CD4-positive, alpha-beta T cell treated with Interleukin-17A for 4 hours (primary cell): ENCODE measurements around the gene CFAP206.
"Not testable (repeated sequence)": the region's sequence is repeated elsewhere in the genome, so short reads cannot be mapped to it uniquely, and the experiment has no call there.

Source experiments
- DNase-seq: peaks from one replicate; pipeline ENCODE4 v3.0.0-alpha.2; 2020; ENCODE audit warnings: mixed read lengths

The CFAP206 gene

DNA sequence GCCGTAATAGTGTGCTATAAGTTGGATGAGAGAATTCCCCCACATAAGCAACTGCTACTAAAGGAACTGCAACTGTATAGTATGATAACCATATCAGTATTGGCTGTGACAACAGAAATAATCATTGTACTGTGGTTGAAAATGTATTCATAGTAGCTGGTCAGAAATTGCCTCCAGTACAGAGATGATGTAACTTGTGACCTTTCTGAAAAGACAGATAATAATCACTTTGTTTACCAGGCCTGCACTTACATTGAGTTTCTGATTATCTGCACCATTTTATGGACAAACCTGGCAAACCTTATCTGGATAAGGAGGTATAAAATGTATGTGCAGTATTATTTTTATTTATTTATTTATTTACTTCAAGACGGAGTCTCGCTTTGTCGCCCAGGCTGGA, 19.0 kb downstream of the CFAP206 start:
- no peak for DNase-seq

DNA sequence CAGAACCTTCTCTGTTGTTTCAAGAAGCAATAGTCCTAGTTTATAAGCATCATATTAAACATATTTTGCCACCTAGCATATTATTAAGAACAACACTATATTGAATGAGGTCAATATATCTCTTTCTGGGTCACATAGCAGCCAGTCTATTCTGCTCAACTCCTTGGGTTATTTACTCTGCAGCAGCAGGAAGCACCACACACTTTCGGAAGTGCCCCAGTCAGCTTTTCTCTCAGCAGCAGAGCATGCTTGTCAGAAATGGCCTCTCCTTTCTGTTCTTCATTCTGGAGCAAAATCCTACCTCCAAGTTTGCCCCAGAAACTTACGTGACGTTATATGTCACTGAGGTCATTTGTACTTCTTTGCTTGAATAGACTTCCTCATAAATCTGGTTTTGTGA, 22.7 kb downstream of the CFAP206 start:
- no peak for DNase-seq

DNA sequence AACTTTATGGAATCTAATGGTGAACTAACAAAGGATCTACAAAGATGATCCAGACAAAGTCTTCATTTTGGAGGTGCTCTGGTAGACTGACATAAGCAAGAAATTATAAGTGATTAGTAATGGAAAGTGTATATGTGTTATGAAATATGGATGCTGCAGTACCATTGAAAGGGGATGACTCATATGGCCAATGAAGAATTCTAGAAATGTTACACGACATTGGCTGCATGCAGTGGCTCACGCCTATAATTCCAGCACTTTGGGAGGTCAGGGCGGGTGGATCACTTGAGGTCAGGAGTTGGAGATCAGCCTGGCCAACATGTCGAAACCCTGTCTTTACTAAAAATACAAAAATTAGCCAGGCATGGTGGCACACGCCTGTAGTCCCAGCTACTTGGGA, 23.5 kb downstream of the CFAP206 start:
- no peak for DNase-seq

DNA sequence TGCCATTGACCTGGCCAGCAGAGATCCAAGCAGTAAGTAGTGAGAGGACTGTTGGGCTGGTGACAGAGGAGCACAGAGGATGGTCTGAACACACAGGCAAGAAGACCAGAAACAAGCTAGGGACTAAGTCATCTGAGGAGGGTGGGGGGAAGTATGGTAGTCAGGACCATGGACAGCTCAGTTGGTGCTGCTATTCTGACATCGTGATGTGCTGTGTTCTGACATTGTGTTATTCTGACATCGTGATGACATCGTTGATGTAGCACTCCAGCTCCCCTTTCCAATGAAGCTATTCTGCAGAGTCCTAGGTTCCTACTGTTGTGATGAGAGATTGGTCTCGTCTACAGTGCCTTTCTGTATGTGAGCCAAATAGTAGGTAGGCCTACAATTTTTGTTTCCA, 28.7 kb downstream of the CFAP206 start:
- DNase-seq, result peak; percentile 51

DNA sequence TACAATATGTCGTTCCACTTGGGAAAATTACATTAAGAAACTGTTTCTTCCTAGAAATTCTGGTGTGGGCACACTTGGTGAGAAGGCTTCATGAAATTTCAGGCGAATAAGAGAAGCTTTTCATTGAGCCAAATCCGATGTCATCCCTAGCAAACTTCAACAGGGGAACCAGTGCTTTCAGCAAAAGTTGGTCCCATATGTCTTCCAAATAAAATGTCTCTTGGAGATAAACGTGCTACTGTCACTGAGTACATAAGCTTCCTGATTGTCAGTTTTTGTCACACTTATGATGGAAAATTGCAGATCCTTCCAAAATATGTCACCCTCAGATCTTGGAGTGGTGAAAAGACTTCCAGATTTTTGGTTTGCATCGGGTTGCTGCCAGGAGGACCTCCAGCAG, 33.9 kb downstream of the CFAP206 start:
- no peak for DNase-seq

DNA sequence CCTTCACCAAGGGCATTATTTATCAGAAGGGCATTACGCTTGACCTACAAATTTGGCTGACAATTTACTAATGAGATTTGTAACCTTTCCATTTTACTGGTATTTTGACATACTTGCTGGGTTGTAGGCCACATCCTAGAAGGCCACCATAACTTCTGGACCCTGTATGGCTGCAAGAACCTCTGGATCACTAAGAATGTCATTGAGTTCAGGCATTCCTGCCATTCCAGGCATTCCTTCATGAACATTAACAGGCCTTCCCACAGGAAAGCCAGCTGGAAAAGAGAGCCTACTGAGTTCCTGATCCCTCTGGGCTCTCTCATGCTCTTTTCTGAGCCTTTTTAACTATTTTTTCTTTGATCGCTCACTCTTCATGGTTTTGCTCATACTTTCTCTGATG, 36.6 kb downstream of the CFAP206 start:
- DNase-seq, result no peak

DNA sequence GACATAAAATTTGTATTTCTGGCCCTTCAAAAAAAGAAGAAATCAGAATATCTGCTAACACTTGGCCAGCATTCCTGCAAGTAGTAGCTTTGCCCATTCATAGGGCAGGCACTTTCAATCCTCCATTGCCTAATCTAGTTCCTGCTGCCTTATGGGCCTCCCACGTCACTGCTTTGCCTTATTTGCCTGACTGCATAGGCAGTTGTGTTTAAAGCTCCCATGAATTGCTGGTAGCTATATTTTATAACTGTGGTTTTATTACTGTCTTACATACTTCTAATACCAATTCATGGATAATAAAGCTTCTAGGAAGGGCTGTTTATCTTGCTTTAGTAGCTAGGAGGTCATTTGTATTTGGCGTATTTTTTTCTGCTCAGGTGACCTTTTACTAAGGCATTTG, 57.3 kb downstream of the CFAP206 start:
- DNase-seq, result no peak

DNA sequence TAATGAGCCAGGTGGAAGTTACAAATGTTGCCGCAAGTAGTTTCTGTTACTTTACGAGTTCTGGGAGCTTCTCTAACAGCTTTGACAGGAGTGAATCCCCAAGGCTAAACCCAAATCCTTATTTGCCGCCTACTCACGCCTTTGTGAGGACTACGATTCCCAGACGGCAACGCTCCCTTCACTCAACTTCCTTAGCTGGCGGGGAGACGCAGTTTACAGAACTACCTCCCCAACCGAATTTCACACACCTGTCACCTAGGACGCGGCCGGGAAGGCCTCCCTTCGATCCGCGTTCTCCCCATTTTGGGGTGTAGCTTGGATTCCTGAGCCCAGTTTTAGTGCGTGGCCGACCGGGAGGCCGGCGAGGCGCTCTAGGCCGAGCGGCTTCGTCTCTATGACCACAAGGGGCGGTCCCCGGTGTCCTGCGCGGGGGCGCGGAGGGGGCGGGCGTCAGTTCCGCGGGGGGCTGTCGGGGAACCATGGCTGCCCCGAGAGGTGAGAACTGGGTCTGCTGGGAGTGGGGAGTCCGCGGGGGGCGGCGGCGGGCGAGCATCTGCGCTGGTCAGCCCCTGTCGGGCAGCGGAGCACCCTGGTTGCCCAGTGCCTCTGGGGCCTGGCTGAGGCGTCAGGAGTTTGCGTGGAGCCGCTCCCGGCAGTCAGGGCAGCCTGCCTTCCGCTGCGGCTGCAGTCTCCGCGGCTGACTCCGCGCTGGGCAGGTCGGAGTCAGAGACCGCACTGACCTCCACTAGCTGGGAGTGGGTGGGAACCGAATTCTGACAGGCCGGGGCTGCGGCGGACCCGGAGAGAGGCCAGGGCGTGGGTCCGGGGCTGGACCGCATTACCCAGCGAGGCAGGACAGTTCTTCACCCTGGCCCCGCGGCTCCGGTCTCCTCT, 65.0 kb downstream of the CFAP206 start, which contains the start of gene SLC35A1:
TSS of gene SLC35A1 (plus strand) at position 450 of the 894 bp plus-strand sequence. CDS start at position 480, 30 bp downstream.
- peak; percentile 87 for DNase-seq

DNA sequence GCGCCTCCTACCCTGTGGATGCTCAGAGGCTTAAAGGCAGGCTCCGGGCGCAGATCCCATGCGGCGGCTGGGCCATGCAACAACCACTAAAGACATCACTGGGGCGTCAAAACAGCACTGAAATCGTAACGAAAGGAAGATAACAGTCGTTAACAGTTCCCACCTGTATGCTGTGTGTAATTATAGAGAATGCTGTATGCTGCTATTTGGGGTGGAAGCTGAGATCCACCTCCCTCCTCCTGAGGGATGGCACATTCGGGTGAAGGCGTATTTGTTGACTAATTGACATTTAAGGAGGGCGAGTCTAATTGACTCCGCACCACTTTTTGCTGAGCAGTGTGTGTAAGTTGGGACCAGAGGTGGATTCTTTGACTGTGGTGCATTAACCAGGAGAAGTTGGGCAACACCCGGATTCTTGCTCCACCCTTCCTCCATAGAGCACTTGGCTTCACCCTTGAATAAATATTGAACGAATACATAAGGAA, 65.7 kb downstream of the CFAP206 start:
- peak; percentile 68 for DNase-seq

DNA sequence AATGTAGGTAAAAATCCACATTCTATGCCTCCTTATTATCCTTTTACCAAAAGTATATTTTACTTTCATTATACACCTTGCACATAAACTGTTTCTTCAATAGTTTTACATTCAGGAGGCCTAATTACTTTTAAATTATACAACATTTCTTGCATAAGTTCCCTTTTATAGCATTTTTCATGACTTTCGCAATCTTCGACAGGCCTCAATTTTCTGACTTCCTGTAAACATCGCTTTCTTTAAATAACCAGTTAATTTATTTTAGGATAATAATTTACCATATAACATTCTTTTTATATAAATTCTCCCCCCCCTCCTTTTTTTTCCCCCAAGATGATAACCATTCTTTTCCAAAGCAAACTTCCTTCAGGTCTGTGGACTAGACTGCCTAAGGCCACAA, 74.2 kb downstream of the CFAP206 start:
- no peak for DNase-seq

DNA sequence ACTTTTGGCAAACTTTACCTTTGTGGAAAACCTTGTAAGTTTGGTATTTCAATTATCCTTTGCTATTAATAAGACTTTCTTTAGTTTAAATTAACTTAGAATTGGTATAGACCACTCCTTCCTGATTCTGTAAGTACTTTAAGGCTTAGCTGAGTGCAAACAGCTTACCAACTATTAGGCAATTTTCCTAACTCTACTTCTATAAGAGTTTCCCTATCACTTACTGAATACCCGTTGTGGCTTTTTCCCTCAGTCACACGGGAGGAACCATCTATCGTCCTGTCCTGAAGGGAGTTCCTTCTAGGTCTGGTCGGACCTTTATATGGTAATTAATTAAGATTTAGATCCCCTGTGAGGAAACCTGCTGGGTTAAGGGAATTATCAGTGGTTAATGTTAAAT, 74.6 kb downstream of the CFAP206 start:
- no peak for DNase-seq

DNA sequence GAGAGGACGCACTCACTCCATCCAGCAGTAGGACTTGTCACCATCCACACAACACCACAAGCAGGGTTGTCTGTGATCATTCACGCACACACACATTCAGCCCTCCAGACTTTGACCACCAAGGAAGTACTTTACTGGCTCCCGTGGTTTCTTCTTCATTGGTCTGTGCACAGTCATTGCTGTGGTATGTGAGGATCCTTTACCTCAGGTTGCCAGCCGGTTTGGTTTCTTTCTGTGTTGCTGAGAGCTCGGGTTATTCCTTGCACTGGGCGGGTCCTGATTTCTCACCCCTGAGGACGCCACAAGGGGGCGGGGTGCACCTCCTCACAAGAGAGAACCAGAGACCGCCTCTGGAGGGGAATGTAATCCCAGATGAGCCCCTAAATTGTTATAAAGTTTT, 76.2 kb downstream of the CFAP206 start:
- peak; percentile 15 for DNase-seq

DNA sequence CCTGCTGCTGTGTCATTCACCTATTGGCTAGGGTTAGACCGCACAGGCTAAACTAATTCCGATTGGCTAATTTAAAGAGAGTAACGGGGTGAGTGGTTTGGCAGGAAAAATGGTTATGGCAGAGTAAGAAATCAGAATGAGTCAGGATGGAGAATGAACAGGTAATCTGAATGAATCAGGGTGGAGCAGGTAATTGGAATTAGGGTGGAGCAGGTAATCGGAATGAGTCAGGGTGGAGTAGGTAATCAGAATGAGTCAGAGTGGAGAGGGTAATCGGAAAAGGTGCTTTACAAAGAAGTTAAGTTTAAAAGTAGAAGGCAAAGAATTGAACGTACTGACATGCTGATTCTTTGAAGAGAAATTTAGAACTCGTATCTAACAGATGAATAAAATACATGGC, 76.7 kb downstream of the CFAP206 start:
- DNase-seq, result no peak

DNA sequence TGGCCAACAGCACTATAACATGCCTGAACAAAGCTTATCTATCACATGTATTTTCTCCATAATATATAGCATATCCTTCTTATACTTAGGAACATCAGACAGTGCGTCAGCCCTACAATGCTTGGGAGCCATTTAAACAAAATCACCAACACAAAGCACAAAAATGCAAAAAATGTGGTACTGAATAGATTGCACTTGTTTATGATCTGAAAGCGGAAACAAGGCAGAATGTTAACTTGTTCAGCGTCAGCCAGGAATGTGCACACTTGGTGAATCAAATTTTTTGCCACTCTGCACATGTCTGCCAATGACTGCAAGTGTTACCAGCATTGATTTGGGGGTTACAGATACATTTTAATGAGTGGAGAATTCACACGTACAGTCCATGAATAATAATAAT, 79.8 kb downstream of the CFAP206 start:
- DNase-seq, result no peak

DNA sequence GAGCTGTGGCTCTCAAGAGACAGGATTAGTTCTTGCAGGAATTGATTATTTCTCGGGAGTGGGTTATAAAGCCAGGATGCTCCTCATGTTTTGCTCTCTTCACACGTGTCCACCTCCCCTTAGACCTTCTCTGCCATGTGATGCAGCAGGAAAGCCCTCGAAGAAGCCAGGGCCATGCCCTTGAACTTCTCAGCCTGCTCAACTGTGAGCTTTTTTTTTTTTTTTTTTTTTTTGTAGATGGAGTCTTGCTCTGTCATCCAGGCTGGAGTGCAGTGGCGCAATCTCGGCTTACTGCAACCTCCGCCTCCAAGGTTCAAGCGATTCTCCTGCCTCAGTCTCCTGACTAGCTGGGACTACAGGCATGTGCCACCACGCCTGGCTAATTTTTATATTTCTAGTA, 81.6 kb downstream of the CFAP206 start:
- DNase-seq, result not testable (repeated sequence)

DNA sequence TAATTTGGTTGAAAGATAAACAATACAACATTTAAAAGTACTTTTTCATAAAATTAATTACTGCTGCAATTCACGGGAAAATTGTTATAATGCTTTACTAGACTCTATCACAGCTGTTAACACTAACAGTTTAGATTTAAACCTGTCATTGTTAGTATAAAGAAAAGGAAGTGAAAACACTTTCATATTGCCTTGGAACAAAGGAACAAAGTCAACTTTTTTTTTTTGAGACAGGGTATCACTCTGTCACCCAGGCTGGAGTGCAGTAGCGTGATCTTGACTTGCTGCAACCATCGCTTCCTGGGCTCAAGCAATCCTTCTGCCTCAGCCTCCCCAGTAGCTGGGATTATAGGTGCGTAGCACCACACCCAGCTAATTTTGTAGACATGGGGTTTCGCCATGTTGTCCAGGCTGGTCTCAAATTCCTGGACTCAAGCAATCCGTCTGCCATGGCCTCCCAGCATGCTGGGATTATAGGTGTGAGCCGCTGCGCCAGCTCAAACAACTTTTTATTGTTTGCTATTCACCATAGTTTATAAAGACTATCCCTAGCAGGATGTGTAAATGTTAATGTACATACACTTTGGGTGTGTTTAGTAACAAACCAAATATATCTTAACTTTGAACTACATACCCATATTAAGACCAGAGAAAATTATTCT, 87.1 kb downstream of the CFAP206 start:
- no peak for DNase-seq

DNA sequence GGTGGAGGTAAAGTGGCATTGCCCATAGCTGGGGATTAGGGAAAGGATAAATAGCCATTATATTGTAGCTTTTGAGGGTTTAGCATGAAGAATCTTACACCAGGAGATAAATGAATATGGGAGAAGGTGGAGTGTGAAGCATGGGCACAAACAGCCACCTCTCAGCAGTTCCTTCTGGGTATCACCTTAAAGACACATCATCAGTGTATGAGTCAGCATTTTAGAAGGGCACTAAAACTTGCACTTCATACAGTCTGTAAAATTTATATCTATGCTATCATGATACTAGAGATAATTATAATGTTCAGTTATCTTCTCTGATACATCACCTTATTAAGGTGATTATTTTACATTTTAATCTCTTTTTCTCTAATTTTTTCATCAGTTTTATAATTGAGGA, 90.3 kb downstream of the CFAP206 start:
- DNase-seq, result no peak

DNA sequence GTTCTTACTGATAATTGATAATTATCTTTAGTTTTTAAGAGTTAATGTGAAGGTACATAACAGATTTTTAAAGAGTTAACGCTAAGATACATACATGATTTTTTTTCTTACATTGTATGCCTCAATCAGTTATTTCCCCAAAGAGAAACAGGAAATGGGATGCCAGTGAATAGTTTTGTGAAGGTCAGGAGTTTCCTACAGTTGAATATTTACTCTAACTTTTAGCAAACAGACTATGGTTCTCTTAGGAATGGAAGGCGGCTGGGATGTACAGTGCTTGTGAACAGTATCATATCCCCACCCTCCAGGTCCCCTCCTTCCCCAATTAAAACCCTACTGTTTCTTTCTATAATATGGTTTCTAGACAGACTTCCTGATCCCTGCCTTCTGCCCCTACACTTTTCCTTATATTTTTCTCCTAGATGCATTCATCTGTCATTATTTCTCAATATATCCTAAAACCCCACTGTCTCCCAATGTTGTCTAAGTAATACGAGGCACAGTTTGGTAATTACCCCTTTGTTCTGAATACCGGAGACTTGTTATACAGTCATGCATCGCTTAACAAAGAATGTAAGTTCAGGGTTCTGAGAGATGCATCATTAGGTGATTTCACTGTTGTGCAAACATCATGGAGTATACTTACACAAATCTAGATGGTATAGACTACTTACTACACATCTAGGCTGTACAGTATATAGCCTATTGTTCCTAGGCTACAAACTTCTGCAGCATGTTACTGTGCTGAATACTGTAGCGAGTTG, 94.2 kb downstream of the CFAP206 start:
- no peak for DNase-seq

DNA sequence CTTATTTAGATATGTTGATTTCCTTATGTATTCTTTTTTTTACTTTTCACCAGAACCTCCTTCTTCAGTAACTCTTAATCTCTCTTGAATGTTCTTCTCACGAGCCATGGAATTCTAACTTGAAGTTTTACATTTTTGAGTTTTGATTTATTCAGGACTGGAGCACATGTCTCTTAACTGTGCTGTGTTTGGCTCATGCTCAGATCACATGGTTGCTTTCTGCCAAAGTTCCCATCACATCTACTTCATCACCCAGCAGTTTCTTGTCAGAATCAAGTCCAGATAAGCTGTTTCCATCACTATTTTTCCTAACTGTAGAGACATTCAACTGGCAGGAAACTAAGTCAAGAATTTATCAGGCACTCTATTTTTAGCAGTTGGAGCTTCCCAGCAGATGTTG, 96.7 kb downstream of the CFAP206 start:
- no peak for DNase-seq
